Transverse colon (tissue), 3 donors: ENCODE results near the gene GTF2IRD1.

ENCODE experiments used
- POLR2A ChIP-seq: fragments of 450-650 bp; IDR thresholded peaks from one replicate; pipeline ENCODE4 v1.6.1; 2016; ENCODE audit warnings: antibody characterized with exemption, mild to moderate bottlenecking, moderate library complexity
- TF ChIP-seq, protein P1 (sequence below), 5 experiments: fragments of 200-600 bp in 3 of 5; fragments of 450-650 bp in 2 of 5; sonication (generic) in 3 of 5; IDR thresholded peaks; 1 replicate in 2 of 5; 2 replicates in 3 of 5; pipeline ENCODE4 v1.5.1; 2016 to 2017; ENCODE audit warnings: antibody characterized with exemption in 5 of 5, inconsistent platforms in 3 of 5, mild to moderate bottlenecking in 2 of 5, moderate library complexity in 1 of 5

DNA sequence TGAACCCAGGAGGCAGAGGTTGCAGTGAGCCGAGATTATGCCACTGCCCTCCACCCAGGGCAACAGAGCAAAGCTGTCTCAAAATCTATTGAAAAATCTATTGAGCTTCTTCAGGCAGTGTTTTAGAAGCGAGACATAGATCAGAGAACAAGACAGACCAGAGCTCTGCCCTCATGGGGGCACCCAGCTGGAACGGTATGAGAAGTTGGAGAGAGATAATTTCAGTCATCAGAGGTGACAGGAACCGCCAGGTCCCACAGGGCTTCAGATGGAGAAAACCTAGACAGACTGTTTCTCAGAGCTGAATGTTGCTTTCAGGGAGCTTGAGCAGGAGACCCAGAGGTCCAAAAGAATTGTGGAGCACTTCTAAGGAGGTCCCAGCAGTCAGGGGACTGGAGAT, 14.2 kb upstream of the GTF2IRD1 start:
- TF ChIP-seq, protein P1, sequence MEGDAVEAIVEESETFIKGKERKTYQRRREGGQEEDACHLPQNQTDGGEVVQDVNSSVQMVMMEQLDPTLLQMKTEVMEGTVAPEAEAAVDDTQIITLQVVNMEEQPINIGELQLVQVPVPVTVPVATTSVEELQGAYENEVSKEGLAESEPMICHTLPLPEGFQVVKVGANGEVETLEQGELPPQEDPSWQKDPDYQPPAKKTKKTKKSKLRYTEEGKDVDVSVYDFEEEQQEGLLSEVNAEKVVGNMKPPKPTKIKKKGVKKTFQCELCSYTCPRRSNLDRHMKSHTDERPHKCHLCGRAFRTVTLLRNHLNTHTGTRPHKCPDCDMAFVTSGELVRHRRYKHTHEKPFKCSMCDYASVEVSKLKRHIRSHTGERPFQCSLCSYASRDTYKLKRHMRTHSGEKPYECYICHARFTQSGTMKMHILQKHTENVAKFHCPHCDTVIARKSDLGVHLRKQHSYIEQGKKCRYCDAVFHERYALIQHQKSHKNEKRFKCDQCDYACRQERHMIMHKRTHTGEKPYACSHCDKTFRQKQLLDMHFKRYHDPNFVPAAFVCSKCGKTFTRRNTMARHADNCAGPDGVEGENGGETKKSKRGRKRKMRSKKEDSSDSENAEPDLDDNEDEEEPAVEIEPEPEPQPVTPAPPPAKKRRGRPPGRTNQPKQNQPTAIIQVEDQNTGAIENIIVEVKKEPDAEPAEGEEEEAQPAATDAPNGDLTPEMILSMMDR (IDR thresholded peaks at IDR 0.05), result no peak
- no peak for TF ChIP-seq POLR2A
